ENCODE results near the gene ZFP36L2. TPM values are rescaled to one million over a fixed set of nuclear protein-coding genes. Genes with fewer than 3 reads are reported as not detected.

Gene ZFP36L2
- total and polyA plus RNA-seq, 2 donors (not counting 3 experiments of a cell fraction or from before 2014, with no cell fraction given), result 14.5 to 75.9 TPM

- H2AFZ ChIP-seq (ENCODE audit: low read depth, low read length), result no peak overlapping the region
- no peak for TF ChIP-seq MYC (IDR thresholded peaks at IDR 0.05; ENCODE audit: low read depth, low read length)
- TF ChIP-seq POLR2A (IDR thresholded peaks at IDR 0.05; ENCODE audit: low read depth, low read length), result peak; percentile 26
- H3K4me3 ChIP-seq (replicated peaks in 1 of 3; ENCODE audit: insufficient read depth in 1 of 3, low read depth in 1 of 3, low read length in 3 of 3), result peak overlapping the region; percentile 29 to 93 (median 90)
- peaks cover 56% of the 10 kb centered on the region for H3K4me1 ChIP-seq (ENCODE audit: control insufficient read depth, extremely low read depth, insufficient read depth, low read length)
- intact Hi-C loops (cut with micrococcal nuclease), result loop anchor here (5.0 kb wide), 1 partner anchor 181 kb away; no protein-coding TSS in a partner anchor
- peak overlapping the region; percentile 85 for H3K4me2 ChIP-seq (ENCODE audit: insufficient read depth, low read length)
- peak; percentile 45 for DNase-seq (ENCODE audit: low read depth, low spot score)
- H3K27me3 ChIP-seq (ENCODE audit: control insufficient read depth in 2 of 2, insufficient read depth in 2 of 2, low read length in 2 of 2), result no peaks in the 10 kb centered on the region
- peak overlapping the region; percentile 90 for H3K9ac ChIP-seq (replicated peaks; ENCODE audit: extremely low read depth, insufficient read depth, low read length)
- ChIA-PET POLR2A (no interaction called here), CTCF (interaction anchor here (0.7 to 12.8 kb wide), 16 partner anchors 49 to 395 kb away, joined by 3 to 240 read pairs (median 8); no protein-coding TSS in a partner anchor)
- BruUV-seq (replicated peaks), result no TSS peak
- no peaks in the 10 kb centered on the region for H3K9me3 ChIP-seq (replicated peaks; ENCODE audit: control insufficient read depth, insufficient read depth, low read length)
- peak overlapping the region; percentile 88 for H3K27ac ChIP-seq (ENCODE audit: insufficient read depth, low read depth, low read length)
- H3K79me2 ChIP-seq (ENCODE audit: control insufficient read depth, insufficient read depth, low read length), result peaks cover 49% of the 10 kb centered on the region
- peaks cover 0 to 6% of the 10 kb centered on the region in 2 experiments for H3K36me3 ChIP-seq (ENCODE audit: control insufficient read depth in 2 of 2, extremely low read depth in 1 of 2, insufficient read depth in 2 of 2, low read length in 2 of 2)
- H3K9me1 ChIP-seq (replicated peaks; ENCODE audit: control insufficient read depth, extremely low read depth, insufficient read depth, low read length), result no peaks in the 10 kb centered on the region
- peak; percentile 43 for FAIRE-seq
- dilution Hi-C loops (cut with MboI; ENCODE audit: extremely low pct_ligation_motif_present, low sequenced_read_pairs), result loop anchor here (10.0 kb wide), 1 partner anchor 49 kb away; no protein-coding TSS in a partner anchor
- H4K20me1 ChIP-seq (replicated peaks; ENCODE audit: control insufficient read depth, extremely low read depth, insufficient read depth, low read length), result no peaks in the 10 kb centered on the region
Measured at GRCh38 chr2:43223521-43224001, 2.8 kb downstream of the ZFP36L2 start.

GRCh38 chr2:43222475-43223309, 3.7 kb downstream of the ZFP36L2 start:
- FAIRE-seq, result peak; percentile 49
- H3K79me2 ChIP-seq (ENCODE audit: control insufficient read depth, insufficient read depth, low read length), result peaks cover 49% of the 10 kb centered on the region
- peak overlapping the region; percentile 90 for H3K9ac ChIP-seq (replicated peaks; ENCODE audit: extremely low read depth, insufficient read depth, low read length)
- ChIA-PET POLR2A (interaction anchor here (1.0 to 3.4 kb wide), 5 partner anchors 48 to 268 kb away, joined by 3 to 12 read pairs (median 4); no protein-coding TSS in a partner anchor), CTCF (interaction anchor here (0.5 to 12.8 kb wide), 18 partner anchors 43 to 364 kb away, joined by 3 to 240 read pairs (median 7); no protein-coding TSS in a partner anchor)
- no peaks in the 10 kb centered on the region for H4K20me1 ChIP-seq (replicated peaks; ENCODE audit: control insufficient read depth, extremely low read depth, insufficient read depth, low read length)
- peaks cover 54% of the 10 kb centered on the region for H3K4me1 ChIP-seq (ENCODE audit: control insufficient read depth, extremely low read depth, insufficient read depth, low read length)
- H3K9me3 ChIP-seq (replicated peaks; ENCODE audit: control insufficient read depth, insufficient read depth, low read length), result no peaks in the 10 kb centered on the region
- H3K27ac ChIP-seq (ENCODE audit: insufficient read depth, low read depth, low read length), result peak overlapping the region; percentile 88
- dilution Hi-C loops (cut with MboI; ENCODE audit: extremely low pct_ligation_motif_present, low sequenced_read_pairs) (loop anchor here (10.0 kb wide), 1 partner anchor 48 kb away; no protein-coding TSS in a partner anchor), intact Hi-C loops (cut with micrococcal nuclease) (loop anchor here (1.0 to 5.0 kb wide), 5 partner anchors 48 to 180 kb away; no protein-coding TSS in a partner anchor)
- no peaks in the 10 kb centered on the region for H3K27me3 ChIP-seq (ENCODE audit: control insufficient read depth in 2 of 2, insufficient read depth in 2 of 2, low read length in 2 of 2)
- H3K4me3 ChIP-seq (replicated peaks in 1 of 3; ENCODE audit: insufficient read depth in 1 of 3, low read depth in 1 of 3, low read length in 3 of 3), result peak overlapping the region in 2 of 3 experiments; percentile 90 to 93
- H3K36me3 ChIP-seq (ENCODE audit: control insufficient read depth in 2 of 2, extremely low read depth in 1 of 2, insufficient read depth in 2 of 2, low read length in 2 of 2), result peaks cover 0 to 6% of the 10 kb centered on the region in 2 experiments
- no peak for DNase-seq (ENCODE audit: low read depth, low spot score)
- H3K9me1 ChIP-seq (replicated peaks; ENCODE audit: control insufficient read depth, extremely low read depth, insufficient read depth, low read length), result no peaks in the 10 kb centered on the region
- no peak for TF ChIP-seq POLR2AphosphoS5 (IDR thresholded peaks at IDR 0.05; ENCODE audit: insufficient read depth, low read depth, low read length)
- no peak for TF ChIP-seq EZH2 (IDR thresholded peaks at IDR 0.05; ENCODE audit: borderline replicate concordance, low read depth, low read length, severe bottlenecking)
- TF ChIP-seq JUN (IDR thresholded peaks at IDR 0.05; ENCODE audit: borderline replicate concordance, insufficient read depth, insufficient read length, low read depth), result no peak
- no peak for TF ChIP-seq MAX (IDR thresholded peaks at IDR 0.05; ENCODE audit: insufficient read depth, insufficient read length)
- TF ChIP-seq MYC (IDR thresholded peaks at IDR 0.05; ENCODE audit: low read depth, low read length), result no peak
- no peak for TF ChIP-seq POLR2A (IDR thresholded peaks at IDR 0.05; ENCODE audit: low read depth, low read length)
- TF ChIP-seq FOS (IDR thresholded peaks at IDR 0.05; ENCODE audit: borderline replicate concordance, insufficient read depth, low read length), result no peak
- no peak for TF ChIP-seq GATA2 (IDR thresholded peaks at IDR 0.05; ENCODE audit: insufficient read depth, insufficient read length, low read depth, low read length)
- TF ChIP-seq CTCF (IDR thresholded peaks at IDR 0.05; ENCODE audit: extremely low read depth in 1 of 2, insufficient read depth in 1 of 2, low read depth in 1 of 2, low read length in 2 of 2), result no peak
- peak overlapping the region; percentile 85 for H3K4me2 ChIP-seq (ENCODE audit: insufficient read depth, low read length)
- no peak overlapping the region for H2AFZ ChIP-seq (ENCODE audit: low read depth, low read length)
- no TSS peak for BruUV-seq (replicated peaks)
